SIG-M5 (cell line): ENCODE results near the gene TSACC.
"Not testable (repeated sequence)": the region's sequence is repeated elsewhere in the genome, so short reads cannot be mapped to it uniquely, and the experiment has no call there.

Experiments used
- DNase-seq: peaks from one replicate; lab custom pipeline; 2025; lab: John Stamatoyannopoulos, UW

Gene TSACC

GRCh38 chr1:156338180-156338976 lies at the start of gene TSACC, which contains the start of gene CCT3:
TSACC (plus strand) TSS chr1:156338526; CDS start chr1:156339758, 1,232 bp downstream.
CCT3 (minus strand) TSS chr1:156338292; CDS start chr1:156338184, 108 bp downstream.
- DNase-seq = peak; percentile 100

- DNase-seq = no peak
Measured at GRCh38 chr1:156289857-156290256, 48.5 kb upstream of the TSACC start.

GRCh38 chr1:156291226-156292061 lies 46.9 kb upstream of the TSACC start:
- DNase-seq = no peak

- DNase-seq = no peak
Measured at GRCh38 chr1:156293098-156293434, 45.3 kb upstream of the TSACC start.

GRCh38 chr1:156293895-156294294 lies 44.4 kb upstream of the TSACC start:
- no peak for DNase-seq

GRCh38 chr1:156295391-156295947 lies 42.9 kb upstream of the TSACC start, which contains the start of gene GLMP:
GLMP (minus strand) TSS chr1:156295679; CDS start chr1:156295645, 34 bp downstream.
- DNase-seq = no peak

- DNase-seq = no peak
Measured at GRCh38 chr1:156298852-156299357, 39.4 kb upstream of the TSACC start, which contains the start of gene VHLL. VHLL (minus strand) TSS chr1:156299307; CDS start chr1:156299189, 118 bp downstream.

GRCh38 chr1:156303241-156303640 lies 35.1 kb upstream of the TSACC start:
- no peak for DNase-seq

GRCh38 chr1:156305215-156305614 lies 33.1 kb upstream of the TSACC start:
- DNase-seq = no peak

- no peak for DNase-seq
Measured at GRCh38 chr1:156308078-156308477, 30.2 kb upstream of the TSACC start.

GRCh38 chr1:156310962-156311361 lies 27.4 kb upstream of the TSACC start:
- DNase-seq = no peak

- DNase-seq = no peak
Measured at GRCh38 chr1:156316909-156317308, 21.4 kb upstream of the TSACC start.

GRCh38 chr1:156319664-156320063 lies 18.7 kb upstream of the TSACC start:
- DNase-seq = no peak

- no peak for DNase-seq
Measured at GRCh38 chr1:156320560-156320959, 17.8 kb upstream of the TSACC start.

- not testable (repeated sequence) for DNase-seq
Measured at GRCh38 chr1:156323179-156323578, 15.1 kb upstream of the TSACC start.

GRCh38 chr1:156336242-156336641 lies 2.1 kb upstream of the TSACC start:
- DNase-seq = no peak

- DNase-seq = no peak
Measured at GRCh38 chr1:156337052-156337887, 1.1 kb upstream of the TSACC start.

- no peak for DNase-seq
Measured at GRCh38 chr1:156337888-156338179, 492 bp upstream of the TSACC start.

- DNase-seq = no peak
Measured at GRCh38 chr1:156342166-156342955, 4.0 kb downstream of the TSACC start.

GRCh38 chr1:156344409-156344808 lies 6.1 kb downstream of the TSACC start:
- DNase-seq = no peak

GRCh38 chr1:156346035-156346434 lies 7.7 kb downstream of the TSACC start:
- not testable (repeated sequence) for DNase-seq
